Thoracic aorta (tissue), 2 donors: ENCODE data around the gene PGLYRP1. TPM values are rescaled to one million over a fixed set of nuclear protein-coding genes. Genes with fewer than 3 reads are reported as not detected.

Source experiments
- ATAC-seq: fragments of 150-250 bp; one replicate; pipeline ENCODE4 v1.8.0; 2017; ENCODE audit warnings: low read depth; ENCODE audit not compliant: insufficient number of reproducible peaks, low FRiP score
- DNase-seq: peaks from one replicate; pipeline ENCODE4 v3.0.0-alpha.2; 2020; ENCODE audit warnings: low spot score
- H3K27ac ChIP-seq, 2 donors: fragments of 200-600 bp; sonication (generic); 1 replicate in 1 of 2; 2 replicates in 1 of 2; pipeline ENCODE4 v1.5.1; 2016; ENCODE audit warnings: mild to moderate bottlenecking in 2 of 2, moderate library complexity in 2 of 2
- H3K27me3 ChIP-seq: fragments of 200-600 bp; sonication (generic); replicated peaks from 2 replicates; pipeline ENCODE4 v1.6.0; 2016; ENCODE audit warnings: mild to moderate bottlenecking; ENCODE audit not compliant: insufficient read depth
- H3K36me3 ChIP-seq: fragments of 200-600 bp; sonication (generic); one replicate; pipeline ENCODE4 v1.5.1; 2016
- H3K4me1 ChIP-seq, 2 donors: fragments of 200-600 bp; sonication (generic); 1 replicate in 1 of 2; 2 replicates in 1 of 2; pipeline versions ENCODE4 v1.5.1 to v1.6.0; 2016; ENCODE audit warnings: low read depth in 2 of 2, mild to moderate bottlenecking in 1 of 2; ENCODE audit not compliant: control insufficient read depth in 1 of 2
- H3K4me3 ChIP-seq: fragments of 200-600 bp; sonication (generic); 2 replicates; pipeline ENCODE4 v1.5.1; 2016; ENCODE audit warnings: mild to moderate bottlenecking
- H3K9me3 ChIP-seq: fragments of 200-600 bp; sonication (generic); 2 replicates; pipeline ENCODE4 v1.5.1; 2016
- total RNA-seq, 2 donors: library from RNA; depleted of rRNA; stranded (reverse); fragments of >200 nt; gene quantifications; one replicate each; pipeline versions ENCODE4 v1.1.0 to v1.2.3, GENCODE V29; 2016
- TF ChIP-seq, protein P1 (sequence below): fragments of 200-600 bp; sonication (generic); IDR thresholded peaks from one replicate; pipeline ENCODE4 v1.5.1; 2019; ENCODE audit warnings: antibody characterized with exemption

Gene PGLYRP1
- total RNA-seq, 2 donors from 2014 or later = not detected

DNA sequence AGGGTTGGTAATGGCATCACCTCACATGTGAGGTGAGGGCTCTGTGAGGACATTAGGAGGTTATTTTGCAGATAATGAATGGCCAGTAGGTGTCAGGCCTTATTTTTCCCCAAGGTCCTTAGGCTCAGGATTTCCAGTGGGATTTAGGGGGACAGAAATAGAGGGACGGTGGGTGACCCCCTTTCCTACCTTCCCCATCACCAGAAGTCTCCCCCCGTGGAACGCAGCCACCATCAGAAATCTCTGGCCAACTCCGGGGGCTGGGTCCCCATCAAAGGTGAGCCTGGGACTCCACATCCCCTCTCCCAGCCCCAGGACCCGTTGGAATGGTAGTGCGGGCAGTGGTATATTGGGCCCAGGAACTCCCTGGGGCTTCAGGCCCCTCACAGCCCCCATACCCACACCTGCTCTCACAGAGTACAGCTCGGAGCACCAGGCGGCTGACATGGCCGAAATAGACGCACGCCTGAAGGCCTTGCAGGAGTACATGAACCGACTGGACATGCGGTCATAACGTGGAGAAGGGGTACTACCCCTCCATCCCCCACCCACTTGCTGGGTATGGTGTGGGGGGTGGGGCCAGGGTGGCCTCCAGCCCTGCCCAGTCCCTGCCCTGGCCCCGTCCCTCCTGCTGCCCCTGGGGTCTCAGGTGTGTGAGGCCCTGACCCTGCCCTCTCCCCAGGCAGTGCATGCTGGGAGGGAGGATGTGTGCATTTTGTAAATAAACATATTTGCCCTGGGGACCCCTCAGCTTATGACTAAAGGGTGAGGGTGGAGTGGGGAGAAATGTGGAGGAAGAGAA, 4.8 kb downstream of the PGLYRP1 start:
- ATAC-seq (no peak), DNase-seq (no peak)
- H3K27me3 ChIP-seq = peaks cover 7% of the 10 kb centered on the region
- H3K9me3 ChIP-seq = no peaks in the 10 kb centered on the region
- H3K4me1 ChIP-seq = peaks cover 19 to 22% of the 10 kb centered on the region in 2 donors
- no peak overlapping the region for H3K4me3 ChIP-seq
- H3K27ac ChIP-seq = no peak overlapping the region
- TF ChIP-seq, protein P1, sequence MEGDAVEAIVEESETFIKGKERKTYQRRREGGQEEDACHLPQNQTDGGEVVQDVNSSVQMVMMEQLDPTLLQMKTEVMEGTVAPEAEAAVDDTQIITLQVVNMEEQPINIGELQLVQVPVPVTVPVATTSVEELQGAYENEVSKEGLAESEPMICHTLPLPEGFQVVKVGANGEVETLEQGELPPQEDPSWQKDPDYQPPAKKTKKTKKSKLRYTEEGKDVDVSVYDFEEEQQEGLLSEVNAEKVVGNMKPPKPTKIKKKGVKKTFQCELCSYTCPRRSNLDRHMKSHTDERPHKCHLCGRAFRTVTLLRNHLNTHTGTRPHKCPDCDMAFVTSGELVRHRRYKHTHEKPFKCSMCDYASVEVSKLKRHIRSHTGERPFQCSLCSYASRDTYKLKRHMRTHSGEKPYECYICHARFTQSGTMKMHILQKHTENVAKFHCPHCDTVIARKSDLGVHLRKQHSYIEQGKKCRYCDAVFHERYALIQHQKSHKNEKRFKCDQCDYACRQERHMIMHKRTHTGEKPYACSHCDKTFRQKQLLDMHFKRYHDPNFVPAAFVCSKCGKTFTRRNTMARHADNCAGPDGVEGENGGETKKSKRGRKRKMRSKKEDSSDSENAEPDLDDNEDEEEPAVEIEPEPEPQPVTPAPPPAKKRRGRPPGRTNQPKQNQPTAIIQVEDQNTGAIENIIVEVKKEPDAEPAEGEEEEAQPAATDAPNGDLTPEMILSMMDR = no peak
- H3K36me3 ChIP-seq = no peaks in the 10 kb centered on the region

DNA sequence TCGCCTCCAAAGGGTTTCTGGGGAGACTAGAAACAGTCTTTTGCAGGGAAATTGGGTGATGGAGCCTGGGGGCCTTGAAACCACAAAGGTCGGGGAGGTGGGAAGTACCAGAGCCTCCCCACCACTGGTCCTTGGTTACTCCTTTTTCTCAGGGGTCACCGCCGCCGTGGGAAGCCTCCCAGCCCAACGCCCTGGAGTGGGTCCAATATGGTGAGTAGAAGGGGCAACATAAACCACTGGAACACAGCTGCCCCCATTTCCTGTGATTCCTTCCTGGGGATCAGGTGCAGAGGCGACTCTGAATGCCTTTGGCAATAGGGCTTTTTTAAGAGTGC, 5.8 kb downstream of the PGLYRP1 start:
- H3K9me3 ChIP-seq = no peaks in the 10 kb centered on the region
- ATAC-seq = no peak
- peaks cover 7% of the 10 kb centered on the region for H3K27me3 ChIP-seq
- TF ChIP-seq, protein P1 = peak; percentile 22
- H3K4me3 ChIP-seq = no peak overlapping the region
- H3K4me1 ChIP-seq = peaks cover 19 to 22% of the 10 kb centered on the region in 2 donors
- DNase-seq = no peak
- no peak overlapping the region for H3K27ac ChIP-seq
- H3K36me3 ChIP-seq = no peaks in the 10 kb centered on the region

DNA sequence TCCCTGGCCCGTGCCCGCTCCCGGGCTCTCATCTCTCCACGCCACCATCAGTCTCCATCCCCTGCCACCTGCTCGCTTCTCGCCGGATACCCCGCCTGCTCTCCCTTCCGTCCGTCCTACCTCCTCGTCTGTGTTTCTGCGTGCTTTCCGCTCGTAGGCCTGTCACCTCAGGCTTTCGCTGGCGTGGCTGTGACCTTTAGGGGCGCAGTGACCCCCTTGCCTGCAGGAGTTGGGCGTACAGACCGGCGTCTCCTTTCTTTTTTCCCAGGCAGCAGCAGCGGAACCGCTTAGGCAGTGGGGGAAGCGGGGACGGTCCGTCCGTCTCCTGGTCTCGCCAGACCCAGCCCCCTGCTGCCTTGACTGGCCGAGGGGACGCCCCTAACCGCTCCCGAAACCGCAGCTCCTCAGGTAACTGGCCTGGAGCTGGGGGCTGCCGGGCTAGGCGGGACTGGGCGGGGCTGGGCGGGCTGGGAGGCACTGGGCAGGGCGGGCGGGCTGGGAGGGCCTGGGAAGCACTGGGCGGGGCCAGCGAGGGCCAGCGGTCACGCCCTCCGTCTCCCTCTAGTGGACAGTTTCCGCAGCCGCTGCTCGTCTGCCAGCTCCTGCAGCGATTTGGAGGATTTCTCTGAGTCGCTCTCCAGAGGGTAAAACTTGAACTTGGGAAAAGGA, 6.3 kb downstream of the PGLYRP1 start:
- H3K27ac ChIP-seq = no peak overlapping the region
- ATAC-seq (peak; percentile 71), DNase-seq (no peak)
- H3K36me3 ChIP-seq = no peaks in the 10 kb centered on the region
- H3K4me1 ChIP-seq = peaks cover 19 to 22% of the 10 kb centered on the region in 2 donors
- peaks cover 7% of the 10 kb centered on the region for H3K27me3 ChIP-seq
- TF ChIP-seq, protein P1 = peak; percentile 93
- H3K9me3 ChIP-seq = no peaks in the 10 kb centered on the region
- peak overlapping the region; percentile 98 for H3K4me3 ChIP-seq

DNA sequence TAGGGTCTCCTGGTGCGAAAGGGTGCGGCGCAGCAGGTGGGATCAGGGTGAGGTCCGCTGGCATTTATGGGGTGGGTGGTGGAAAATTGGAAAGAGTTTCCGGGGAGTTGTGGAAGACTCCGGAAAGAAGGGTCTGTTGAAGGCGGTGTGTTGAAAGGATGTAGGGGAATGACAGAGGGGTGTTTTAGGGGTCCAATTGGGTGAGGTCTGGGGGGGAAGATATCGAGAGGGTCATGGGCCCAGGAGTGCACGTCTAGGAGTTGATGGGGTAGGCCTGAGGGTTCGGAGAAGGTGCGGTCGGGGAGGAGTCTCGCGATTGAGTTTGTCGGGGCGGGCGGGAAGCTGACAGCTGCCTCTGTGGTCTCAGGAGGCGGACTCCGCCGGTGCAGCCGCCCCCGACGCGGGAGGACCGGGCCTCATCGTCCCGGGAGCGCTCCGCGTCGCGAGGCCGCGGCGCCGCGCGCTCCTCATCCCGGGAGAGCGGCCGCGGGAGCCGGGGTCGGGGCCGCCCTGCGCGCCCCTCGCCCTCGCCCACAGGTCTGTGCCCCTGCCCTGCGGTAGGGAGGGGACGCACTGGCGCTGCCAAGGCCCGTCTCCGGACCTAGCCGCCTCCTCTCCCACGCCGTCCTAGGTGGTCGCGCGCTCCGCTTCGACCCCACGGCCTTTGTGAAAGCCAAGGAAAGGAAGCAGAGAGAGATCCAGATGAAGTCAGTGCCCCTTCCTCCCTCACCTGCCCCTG, 7.0 kb downstream of the PGLYRP1 start:
- H3K27ac ChIP-seq = no peak overlapping the region
- ATAC-seq = no peak
- no peak for DNase-seq

More for the DNA sequence above, 7.0 kb downstream of the PGLYRP1 start:
- Histone ChIP-seq H3K27me3 (peaks cover 7% of the 10 kb centered on the region), H3K4me3 (peak overlapping the region; percentile 98), H3K36me3 (no peaks in the 10 kb centered on the region), H3K4me1 (peaks cover 19 to 22% of the 10 kb centered on the region in 2 donors), H3K9me3 (no peaks in the 10 kb centered on the region)
- TF ChIP-seq, protein P1 = no peak
